Activated T-helper 9 cell treated with anti-CD3 and anti-CD28 coated beads, Interleukin-2, amount 50 U/mL, for 16 hours (primary cell): ENCODE results near the gene ERC2.

Experiments used
- DNase-seq: peaks from one replicate; pipeline ENCODE4 v3.0.0-alpha.2; 2020; ENCODE audit warnings: low read depth

ERC2 gene

DNA sequence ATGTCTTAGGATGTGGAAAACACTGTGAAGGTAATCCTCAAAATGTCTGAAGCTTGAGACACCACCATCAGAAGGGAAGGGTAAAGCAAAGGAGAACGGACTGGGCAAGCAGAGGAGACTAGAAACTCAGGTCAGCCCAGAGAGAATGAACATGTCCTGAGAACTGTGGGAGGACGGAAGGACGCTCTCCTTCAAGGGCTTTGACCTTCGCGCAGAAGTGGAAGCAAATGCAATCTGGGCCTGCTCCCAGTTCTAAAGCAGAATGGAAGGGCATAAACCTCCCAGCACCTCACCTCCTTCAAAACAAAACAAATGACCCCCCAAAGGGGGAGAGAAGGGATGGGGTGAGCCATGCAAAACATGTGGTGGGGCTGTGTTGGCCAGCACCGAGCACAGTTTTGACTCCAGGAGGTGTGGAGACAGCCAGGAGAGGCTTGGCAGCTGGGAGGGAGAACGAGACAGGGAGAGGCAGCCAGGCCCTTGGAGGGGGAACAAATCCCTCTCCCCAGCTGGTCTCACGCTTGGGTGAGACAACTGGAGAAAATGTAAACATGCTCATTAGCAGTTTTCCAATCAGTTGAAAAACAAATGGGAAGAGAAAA is 758.8 kb downstream of the ERC2 start:
- no peak for DNase-seq

DNA sequence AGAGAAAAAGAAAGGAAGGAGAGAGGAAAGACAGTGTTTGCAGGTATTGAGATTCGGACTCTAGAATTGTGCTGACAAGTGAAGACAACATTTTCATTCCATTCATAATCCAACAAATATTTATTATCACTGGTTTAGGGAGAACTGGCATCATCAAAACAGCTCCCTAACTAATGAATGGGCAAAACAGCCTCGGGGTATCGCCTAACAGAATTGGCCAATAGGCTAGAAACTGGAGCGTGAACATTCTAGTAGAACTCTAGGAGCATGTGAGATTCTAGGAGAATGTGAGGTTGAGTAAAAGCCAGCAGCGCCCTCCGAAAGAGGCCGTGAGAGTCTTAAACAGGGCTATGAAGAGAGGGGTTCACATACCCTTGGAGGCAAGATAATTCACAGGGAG is 759.3 kb downstream of the ERC2 start:
- no peak for DNase-seq

DNA sequence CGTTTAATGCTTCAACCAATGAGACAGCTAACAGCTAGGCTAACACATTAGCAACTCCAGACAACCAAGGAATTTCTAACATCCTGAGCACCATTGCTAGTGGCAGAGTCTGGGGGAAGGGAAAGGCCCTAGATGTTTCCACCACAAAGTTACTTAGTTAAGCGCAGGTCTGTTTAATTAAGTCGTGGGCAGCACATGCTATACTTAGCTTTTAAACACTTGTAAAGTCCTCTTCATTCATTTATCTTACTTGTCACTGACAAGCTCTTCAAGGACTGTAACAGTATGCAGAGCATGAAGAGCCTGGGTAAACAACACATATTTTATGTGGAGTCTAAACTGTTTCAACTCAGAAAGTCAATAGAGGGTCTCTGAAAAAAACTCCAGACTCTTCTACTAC is 760.0 kb downstream of the ERC2 start:
- no peak for DNase-seq

DNA sequence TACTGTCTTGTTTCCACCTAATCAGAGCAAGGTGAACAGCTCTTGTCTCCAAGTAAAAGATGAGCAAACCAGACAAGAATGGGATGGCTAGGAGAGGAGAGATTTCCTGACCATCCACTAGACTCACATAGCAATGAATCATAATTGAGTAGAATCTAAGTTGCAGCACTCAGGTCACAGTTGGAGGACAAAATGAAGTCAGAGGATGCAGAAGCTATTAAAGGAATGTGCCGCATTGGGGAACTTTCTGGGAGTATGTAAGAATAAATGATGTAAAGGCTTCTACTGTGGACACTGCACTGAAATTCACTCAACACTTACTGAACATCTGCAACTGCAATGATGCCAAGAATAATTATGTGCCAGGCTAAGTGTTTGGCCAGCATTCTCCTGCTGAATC is 763.7 kb downstream of the ERC2 start:
- no peak for DNase-seq

DNA sequence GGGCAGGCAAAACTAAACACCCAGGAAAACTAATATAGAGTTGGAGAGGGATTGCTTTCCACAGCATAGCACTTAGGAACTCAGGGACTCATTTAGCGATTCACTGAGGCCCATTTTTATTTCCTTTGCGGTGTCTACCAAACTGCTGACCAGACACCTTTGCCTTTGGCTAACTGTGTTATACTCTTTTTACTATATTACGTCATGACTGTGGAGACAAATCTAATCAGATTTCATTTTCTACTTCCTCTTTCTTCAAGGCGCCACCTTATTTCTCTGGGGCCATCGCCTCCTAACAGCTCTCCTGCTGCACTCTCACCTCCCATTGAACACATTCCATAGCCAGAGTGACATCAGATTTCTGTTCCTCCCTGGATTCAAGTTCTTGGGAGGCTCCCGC is 765.4 kb downstream of the ERC2 start:
- no peak for DNase-seq

DNA sequence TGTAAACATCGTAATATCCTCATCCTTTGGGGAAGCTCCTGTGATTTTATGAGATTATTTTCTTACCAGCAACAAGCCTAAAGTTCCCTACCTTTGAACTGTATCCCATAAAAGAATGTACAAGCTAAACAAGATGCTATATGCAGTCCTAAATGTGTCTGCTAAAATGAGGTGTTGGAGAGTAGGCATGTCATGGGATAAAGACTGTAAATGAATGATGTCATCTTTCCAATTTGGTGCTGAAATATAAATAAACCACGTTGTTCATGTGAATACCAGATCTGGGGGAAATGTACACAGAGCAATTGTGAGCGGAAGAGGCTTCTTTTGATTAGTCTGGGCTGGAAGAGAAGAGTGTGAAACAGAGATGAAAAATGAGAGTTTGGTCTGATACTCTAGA is 766.3 kb downstream of the ERC2 start:
- no peak for DNase-seq

DNA sequence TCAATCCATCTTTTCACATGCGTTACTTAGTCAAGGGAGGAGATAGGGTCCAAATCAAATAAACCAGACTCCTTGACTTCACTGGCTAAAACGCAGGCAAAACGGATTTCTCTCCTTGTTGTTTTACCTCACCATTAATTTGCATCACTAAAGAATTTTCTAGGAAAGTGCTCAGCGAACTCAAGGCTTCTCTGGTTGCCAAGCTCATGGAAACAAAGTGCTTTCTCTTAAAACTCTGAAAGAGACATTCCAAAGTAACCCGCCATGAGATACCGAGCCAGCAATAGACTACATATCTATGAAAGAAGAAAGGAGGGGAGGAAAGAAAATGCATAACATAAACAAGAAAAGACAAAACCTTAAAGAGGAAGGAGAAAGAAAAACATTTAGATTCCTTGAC is 769.4 kb downstream of the ERC2 start:
- DNase-seq, result no peak

DNA sequence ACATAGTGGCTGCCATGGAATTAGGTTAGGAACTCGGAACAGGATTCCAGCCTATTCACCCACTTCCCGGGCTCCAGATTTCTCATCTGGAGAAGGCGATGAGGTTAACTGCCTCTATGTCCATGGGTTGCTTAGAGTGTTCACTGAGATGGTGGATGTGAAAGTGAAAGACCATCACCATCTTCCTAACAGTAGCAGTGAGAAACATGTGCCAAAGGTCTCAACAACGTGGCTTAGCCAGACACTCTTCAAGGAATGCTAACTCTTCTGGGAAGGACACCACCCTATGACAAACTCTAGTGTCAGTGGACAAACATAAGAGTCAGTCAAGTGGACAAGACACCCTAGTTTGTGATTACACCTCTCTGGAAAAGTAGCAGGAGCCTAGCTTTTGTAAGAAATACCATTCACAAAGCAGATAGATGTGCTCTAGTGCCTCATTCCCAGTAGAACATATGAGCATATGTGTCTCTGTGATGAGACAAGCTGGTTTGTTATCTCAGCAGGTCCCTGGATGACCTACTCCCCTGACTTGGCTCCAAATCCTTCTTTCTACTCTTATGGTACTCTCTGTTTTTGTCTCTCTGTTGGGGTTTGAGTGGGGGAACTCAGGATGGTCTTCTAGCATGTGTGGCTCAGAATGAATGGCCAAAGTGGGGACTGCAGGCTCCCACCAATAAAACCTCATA is 770.9 kb downstream of the ERC2 start:
- DNase-seq, result no peak

DNA sequence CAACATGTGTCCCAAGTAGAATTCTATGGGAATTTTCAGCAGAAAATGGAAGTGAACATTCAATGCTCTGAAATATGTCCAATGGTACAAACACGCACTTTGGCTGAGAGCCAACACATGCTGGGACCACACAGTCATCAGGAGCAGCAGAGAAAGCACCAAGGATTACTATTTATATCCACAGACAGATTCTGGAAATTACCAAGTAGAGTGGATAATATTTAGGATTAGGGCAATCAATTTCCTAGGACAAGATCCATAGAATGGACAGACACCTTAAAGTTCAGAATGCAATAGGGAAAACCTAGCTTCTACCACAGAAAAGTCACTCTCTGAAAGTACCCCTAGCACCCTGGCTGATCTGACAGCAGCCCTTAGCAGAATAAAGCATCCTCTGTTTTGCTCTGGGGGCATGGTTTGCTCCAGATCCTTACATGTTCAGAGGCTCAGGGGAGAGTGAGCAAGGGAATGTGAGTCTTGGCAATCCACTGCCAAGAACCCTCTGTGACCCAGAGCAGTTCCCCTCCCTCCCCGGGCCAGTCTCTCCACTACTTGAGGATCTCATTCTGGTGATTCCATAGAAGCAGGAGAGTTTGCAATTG is 775.2 kb downstream of the ERC2 start:
- no peak for DNase-seq

DNA sequence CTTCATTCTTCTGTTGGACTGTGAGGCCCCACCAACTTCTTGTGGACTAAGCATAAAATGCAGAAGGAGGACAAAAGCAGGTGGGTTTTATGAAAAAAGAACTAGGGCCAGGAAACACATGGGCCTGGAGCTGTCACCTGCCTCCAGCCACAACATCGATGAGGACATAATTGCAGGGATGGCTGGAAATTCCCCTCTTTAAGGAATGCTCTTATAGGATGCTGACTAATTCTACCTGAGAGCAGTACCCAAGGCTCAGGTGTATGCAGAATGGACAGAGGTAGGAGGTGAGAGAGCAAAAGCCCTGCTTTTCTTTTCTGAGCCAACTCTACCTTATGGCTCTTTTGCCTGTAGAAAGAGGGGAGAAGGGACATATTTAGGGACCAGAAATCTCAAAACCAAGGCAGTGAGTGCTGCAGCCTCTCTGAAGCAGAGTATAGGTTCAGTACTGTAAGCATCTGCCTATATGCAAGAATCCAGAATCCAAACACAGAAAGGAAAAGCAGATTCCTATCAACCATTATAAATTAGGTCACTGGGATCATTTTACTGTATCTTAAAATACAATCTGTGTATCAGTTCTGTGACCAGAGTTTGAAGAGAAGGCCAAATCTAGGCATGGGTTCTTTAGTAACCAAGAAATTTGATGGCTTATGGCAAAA is 775.8 kb downstream of the ERC2 start:
- no peak for DNase-seq

DNA sequence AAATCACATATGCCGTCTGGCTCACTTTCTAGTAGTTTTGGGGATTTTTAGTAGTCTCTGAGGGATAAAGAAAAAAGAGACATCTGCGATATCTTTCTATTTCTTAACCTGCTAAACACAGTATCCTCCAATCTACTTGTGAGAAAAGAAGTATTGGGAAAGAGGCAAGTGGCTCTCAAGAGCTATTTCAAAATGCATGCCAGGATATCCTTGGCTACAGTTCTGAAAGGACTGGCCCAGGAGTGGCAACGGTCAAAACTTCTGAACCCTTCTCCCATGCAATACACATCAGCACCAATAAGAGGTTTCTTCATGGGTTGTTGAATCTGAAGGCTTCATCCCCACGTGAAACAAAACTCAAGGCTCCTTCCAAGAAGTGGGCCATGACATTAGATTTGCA is 777.1 kb downstream of the ERC2 start:
- no peak for DNase-seq

DNA sequence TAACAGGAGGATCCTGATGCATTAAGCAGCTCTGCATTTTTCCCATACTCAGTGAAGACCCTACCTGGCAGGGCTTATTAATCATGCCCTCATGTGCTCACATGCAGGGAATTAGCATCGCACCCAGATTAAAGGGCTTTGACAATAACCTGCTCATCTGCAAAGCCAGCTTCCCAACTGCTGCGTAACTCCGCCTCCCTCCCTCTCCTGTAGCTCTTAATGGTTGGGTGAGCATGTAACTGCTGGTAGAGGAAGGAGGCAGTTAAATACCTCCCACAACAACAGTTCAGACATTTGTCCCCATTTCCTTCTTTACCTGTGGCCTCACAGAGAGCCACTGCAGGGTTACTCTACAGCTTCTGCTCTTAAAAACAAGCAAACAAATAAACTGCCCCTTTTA is 777.5 kb downstream of the ERC2 start:
- no peak for DNase-seq

DNA sequence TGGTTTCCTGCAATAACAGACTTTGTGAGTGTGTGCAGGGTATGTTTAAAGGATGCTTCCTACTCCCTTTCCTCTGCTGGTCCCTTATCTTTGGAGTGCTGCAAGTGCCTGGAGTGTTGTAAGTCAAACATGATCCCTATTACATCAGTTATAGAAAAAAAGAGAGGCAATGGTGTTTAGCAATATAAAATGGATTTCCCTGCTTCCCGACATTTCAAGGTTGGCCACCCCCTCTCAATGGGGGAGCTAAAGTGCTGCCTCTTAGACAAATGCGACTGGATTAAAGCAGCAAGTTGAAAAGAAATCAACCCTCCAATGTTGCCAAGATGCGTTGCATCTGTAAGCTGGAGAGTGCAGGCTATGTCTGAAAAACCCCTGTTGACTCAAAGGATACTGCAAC is 778.1 kb downstream of the ERC2 start:
- DNase-seq, result no peak

DNA sequence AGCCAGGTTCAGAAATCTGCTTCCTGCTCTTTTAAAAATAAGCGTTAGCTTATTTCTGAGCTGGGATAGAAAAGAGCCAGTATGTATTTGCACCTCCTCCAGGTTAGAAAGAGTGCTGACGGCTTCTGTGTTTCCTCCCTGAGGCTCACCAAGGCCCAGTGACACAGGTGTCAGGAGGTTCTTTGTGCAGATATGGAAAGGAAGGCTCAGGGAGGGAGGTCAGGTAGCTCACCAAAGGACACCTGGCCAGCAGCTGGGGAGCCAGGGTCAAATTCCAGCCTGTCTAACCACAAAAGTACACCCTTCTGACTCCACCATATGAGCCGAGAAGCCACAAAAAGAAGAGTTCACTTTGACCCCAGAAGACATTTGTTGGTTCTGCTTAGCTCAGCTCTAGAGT is 780.1 kb downstream of the ERC2 start:
- no peak for DNase-seq

DNA sequence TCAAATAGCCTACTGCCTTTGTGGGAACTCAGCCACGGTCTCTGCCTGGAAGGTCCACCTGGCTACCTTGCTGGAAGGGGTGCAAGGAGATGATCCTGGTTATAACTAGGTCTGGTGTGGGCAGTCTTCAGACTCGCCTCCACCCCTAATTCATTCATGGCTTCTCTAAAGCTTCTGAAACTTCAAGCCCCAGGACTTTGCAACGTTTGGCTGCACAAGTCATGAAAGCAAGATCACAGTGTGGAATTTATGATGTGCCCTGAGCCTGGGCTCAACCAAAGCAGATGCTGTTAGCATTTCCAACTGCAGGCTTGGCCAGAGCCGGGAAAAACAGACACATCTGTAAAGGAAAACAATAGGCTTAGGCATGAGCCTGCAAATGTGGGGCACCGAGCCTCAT is 780.7 kb downstream of the ERC2 start:
- no peak for DNase-seq

DNA sequence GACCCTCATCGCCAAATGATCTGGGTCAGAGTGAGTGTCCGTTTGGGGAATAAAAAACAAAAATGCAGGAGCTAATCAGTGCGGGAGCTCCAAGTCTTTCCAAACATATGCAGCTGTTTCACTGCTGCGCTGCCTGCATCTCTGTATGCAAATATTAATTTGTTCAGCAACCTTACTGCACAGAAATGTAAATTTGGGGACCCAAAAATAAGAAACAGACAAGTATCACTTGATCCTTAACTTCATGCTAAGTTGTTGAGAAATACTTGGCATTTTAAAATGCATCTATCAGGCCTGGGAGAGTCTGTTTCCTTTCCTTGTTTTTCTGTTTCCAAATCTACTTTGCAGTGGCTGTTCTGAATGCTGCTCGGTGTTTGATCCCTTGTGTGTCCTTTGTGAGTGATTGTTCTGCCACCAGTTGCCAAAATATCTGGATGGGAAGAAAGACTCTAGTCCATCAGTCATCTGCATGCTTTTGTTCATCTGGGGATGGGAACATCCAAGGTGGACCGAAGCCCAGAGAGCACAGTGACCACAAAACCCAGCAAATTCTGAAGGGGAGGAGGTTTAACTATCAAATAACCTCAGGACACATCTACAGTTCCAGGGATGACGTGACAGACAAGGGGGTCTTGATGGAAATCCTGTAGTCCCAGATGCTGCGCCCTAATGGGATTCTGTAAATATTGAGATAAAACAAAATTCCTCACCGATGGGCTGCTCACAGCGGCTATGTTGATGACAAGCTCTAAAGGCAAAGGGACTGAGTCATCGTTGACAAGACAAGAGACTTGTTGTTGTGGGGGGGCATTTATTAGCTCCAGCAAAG is 781.6 kb downstream of the ERC2 start:
- no peak for DNase-seq

DNA sequence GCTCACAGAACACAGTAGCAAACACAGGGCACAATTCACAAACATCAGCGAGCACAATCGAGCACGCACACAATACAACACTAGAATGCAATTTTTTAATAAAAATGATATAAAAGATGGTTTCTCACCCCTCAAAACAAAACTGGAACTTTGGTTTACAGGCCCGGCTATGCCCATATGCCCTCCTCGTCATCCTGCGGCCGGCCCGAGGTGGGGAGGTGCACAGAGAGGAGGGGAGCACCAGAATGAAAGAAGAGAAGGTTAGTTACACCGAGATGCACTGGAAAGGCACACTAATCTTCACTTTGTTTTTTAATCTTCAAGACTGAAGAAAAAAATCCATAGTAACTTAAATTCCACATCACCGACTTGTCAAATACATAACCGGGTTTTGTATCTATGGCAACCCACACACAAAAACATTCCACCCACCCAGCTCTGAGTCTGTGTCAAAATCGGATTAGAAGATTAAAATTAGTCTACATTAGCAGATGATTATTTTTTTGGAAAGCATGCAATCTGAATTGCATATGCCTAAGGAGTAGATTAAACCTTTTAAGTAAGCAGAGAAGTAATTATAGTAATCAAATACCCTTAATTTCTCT is 784.5 kb downstream of the ERC2 start:
- DNase-seq, result no peak

DNA sequence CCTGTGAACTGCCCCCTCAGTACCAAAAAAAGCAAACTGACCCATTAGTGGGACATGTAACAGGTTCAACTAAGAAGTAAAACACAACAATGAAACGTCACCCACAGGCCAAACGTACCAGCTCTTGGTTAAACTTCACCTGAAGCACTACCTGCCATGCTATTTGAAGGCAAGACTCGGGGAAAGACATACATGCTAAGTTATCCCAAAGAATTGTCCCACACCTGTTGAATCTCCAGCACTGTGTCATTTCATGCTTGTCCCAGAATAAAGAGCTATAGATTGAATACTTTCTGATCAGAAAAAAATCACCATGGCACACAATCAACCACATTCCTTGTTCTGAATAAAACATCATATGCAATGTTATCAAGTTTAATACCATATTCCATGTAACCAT is 785.8 kb downstream of the ERC2 start:
- DNase-seq, result no peak

DNA sequence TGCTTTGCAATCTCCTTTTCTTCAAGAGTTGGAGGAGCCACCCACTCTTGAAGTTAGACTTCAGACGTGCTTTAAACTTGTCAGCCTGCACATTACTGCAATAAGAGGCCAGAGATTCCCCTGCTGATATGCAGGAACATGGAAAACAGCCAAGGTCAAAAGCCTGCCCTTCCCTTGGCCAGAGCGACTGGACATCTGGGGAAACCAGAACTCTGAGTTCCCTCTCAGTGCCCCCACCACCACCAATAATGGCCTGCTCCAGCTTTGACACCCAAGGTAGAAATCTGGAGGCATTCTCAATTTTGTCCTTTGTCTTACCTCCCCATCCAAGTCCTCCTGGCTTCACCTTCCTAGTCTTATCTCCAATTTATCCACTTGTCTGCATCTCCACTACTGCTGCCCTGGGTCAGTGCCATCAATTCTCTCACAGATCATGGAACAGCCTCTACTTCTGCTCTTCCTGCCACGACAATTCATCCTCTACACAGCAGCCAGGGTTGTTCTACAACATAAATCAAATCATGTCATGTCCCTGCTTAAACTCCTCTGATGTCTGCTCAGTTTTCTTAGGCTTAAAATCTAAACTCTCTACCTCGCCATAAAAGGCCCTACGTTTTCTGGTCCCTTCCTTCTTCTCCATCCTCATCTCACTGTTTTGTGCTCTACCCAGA is 789.6 kb downstream of the ERC2 start:
- DNase-seq, result no peak

DNA sequence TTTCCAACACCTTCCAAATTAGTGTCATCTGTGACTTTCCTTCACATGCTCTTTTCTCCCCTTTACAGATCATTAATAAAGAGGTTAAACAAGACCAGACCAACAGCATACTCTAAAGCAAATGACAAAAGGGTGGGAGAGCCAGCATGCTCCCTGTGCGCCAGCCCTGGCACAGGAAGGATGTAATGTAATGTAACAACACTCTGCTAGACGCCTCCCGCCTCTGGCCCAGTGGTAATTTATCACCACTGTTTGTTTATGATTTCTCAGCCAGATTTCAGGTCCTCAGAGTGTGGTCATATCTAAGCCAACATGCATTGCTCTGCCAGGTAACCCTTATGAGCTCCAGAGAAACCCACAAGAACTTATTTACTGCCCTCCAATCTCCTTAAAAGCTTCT is 791.6 kb downstream of the ERC2 start:
- DNase-seq, result no peak

DNA sequence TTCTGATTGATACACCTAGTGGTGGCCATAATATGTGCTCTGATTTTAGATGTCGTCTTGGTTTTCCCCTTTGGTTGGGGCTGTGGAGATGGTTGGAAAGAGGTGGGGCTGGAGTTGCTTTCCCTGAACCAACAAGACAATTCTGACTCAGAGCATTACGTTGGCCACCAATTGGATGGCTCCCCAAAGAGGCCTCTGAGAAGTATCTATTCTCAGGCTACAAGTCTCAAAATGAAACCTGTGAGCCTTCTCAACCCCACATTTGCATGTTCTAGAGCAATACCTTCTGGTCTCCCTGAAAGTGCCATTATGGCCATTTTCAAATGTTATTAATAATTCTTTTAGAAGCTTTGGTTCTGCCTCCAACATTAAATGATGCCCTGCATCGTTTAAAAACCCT is 792.8 kb downstream of the ERC2 start:
- DNase-seq, result no peak

DNA sequence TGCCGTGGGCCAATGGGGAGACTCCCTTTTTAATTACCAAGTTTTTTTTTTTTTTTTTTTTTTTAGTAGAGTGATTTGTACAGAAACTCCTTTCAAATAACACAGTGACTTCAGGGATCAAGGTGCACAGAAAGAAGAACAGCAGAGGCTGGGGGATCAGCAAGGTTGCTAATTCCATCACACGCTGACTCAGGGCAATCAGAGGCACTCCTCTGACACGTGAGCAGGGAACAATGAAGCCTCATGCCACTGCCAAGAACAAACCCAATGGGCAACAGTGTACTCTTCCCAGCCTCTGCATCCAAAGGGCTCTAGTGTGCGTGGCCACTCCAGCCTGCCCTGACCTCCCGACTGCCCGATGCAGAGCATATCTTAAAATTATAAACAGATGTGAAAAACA is 794.5 kb downstream of the ERC2 start:
- no peak for DNase-seq
